Aorta (tissue), 5 donors: ENCODE measurements around the gene SHISA6. TPM values are rescaled to one million over a fixed set of nuclear protein-coding genes. Genes with fewer than 3 reads are reported as not detected.

Source experiments
- ATAC-seq: fragments of 200-7000 bp; cut with Tn5 transposase; one replicate; pipeline ENCODE4 v1.9.1; 2022; ENCODE audit warnings: moderate library complexity; ENCODE audit not compliant: low FRiP score
- DNase-seq, 2 donors: peaks; one replicate each; pipeline ENCODE4 v3.0.0-alpha.2; 2020
- H3K27ac ChIP-seq, 2 donors: one replicate each; pipeline ENCODE4 v1.5.1; 2013; ENCODE audit warnings: low read length in 2 of 2, mild to moderate bottlenecking in 2 of 2, moderate library complexity in 2 of 2, control low read depth in 1 of 2, inconsistent platforms in 1 of 2, low read depth in 1 of 2
- H3K27me3 ChIP-seq, 2 donors: one replicate each; pipeline ENCODE4 v1.6.1; 2013; ENCODE audit warnings: control low read depth in 1 of 2, low read length in 1 of 2, mild to moderate bottlenecking in 1 of 2, moderate library complexity in 1 of 2; ENCODE audit not compliant: insufficient read depth in 2 of 2, control insufficient read depth in 1 of 2
- H3K36me3 ChIP-seq, 2 donors: one replicate each; pipeline ENCODE4 v1.6.1; 2013; ENCODE audit warnings: control low read depth in 1 of 2, low read length in 1 of 2, mild to moderate bottlenecking in 1 of 2; ENCODE audit not compliant: insufficient read depth in 2 of 2, control insufficient read depth in 1 of 2
- H3K4me1 ChIP-seq, 2 donors: one replicate each; pipeline ENCODE4 v1.6.1; 2013; ENCODE audit warnings: low read length in 2 of 2, control low read depth in 1 of 2, mild to moderate bottlenecking in 1 of 2, moderate library complexity in 1 of 2; ENCODE audit not compliant: insufficient read depth in 2 of 2, control insufficient read depth in 1 of 2
- H3K4me3 ChIP-seq, 2 donors: one replicate each; pipeline ENCODE4 v1.5.1; 2013; ENCODE audit warnings: low read length in 2 of 2, control low read depth in 1 of 2, mild to moderate bottlenecking in 1 of 2
- H3K9me3 ChIP-seq: one replicate; pipeline ENCODE4 v1.6.1; 2013; ENCODE audit warnings: mild to moderate bottlenecking, low read length; ENCODE audit not compliant: control insufficient read depth
- WGBS, 2 donors: extraction: QIAGEN DNeasy Blood & Tissue Kit; methylation state at CpG; one replicate each; pipeline ENCODE4 v1.1.7; 2013; 5-methylcytosine and 5-hydroxymethylcytosine counted together
- intact Hi-C, 2 donors: fragments of 100-400 bp; cut with DNase I; formaldehyde crosslinking; loops; one replicate each; pipeline versions ENCODE4 v1.14.2 to v1.15.0; 2022
- polyA plus RNA-seq, 2 donors: library from polyadenylated mRNA; stranded (reverse); fragments of 200-250 nt; gene quantifications; one replicate each; pipeline ENCODE4 v1.2.3, GENCODE V29; 2013
- total RNA-seq, 2 donors: library from RNA; stranded (reverse); fragmentation: NEBNext Ultra II Directional; extraction: Animal tissue kit (Norgen Biotek cat#: 25700); gene quantifications; one replicate each; pipeline ENCODE4 v1.2.1, GENCODE V29; 2021
- donor health status: healthy with polysubstance abuse.
- donor health status: Bipolar disorder and iron deficiency.
- donor health status: DM: no; HTN: no; CAD: no.
- donor health status: DM: no; HTN: no; CAD: no.
- donor health status: DM: yes; HTN: yes; CAD: no.

The SHISA6 gene
- total and polyA plus RNA-seq, 4 donors: 0.13 to 0.48 TPM; not detected in 2

- no peaks in the 10 kb centered on the region for H3K36me3 ChIP-seq
- no peak for DNase-seq
- no peak for ATAC-seq
- H3K27ac ChIP-seq: no peak overlapping the region
- no peak overlapping the region for H3K4me3 ChIP-seq
- H3K9me3 ChIP-seq: no peaks in the 10 kb centered on the region
- H3K27me3 ChIP-seq: no peaks in the 10 kb centered on the region
- H3K4me1 ChIP-seq: no peaks in the 10 kb centered on the region
- WGBS, 2 donors: 91 to 92% methylated on average over 7 of the region's 7 CpGs
- intact Hi-C loops: no loop called here
Observed at GRCh38 chr17:11454096-11454495, 213.1 kb downstream of the SHISA6 start.

- no peak overlapping the region for H3K27ac ChIP-seq
- H3K27me3 ChIP-seq: no peaks in the 10 kb centered on the region
- ATAC-seq (no peak), DNase-seq (no peak)
- 47 to 50% methylated on average over 4 of the region's 4 CpGs for WGBS, 2 donors
- H3K36me3 ChIP-seq: no peaks in the 10 kb centered on the region
- no peaks in the 10 kb centered on the region for H3K4me1 ChIP-seq
- intact Hi-C loops: no loop called here
- H3K9me3 ChIP-seq: no peaks in the 10 kb centered on the region
- H3K4me3 ChIP-seq: no peak overlapping the region
Observed at GRCh38 chr17:11458279-11458678, 217.3 kb downstream of the SHISA6 start.

GRCh38 chr17:11459861-11460331 lies 218.9 kb downstream of the SHISA6 start:
- DNase-seq (no peak), ATAC-seq (no peak)
- H3K36me3 ChIP-seq: no peaks in the 10 kb centered on the region
- no peaks in the 10 kb centered on the region for H3K4me1 ChIP-seq
- intact Hi-C loops: no loop called here
- no peaks in the 10 kb centered on the region for H3K27me3 ChIP-seq
- WGBS, 2 donors: 34 to 40% methylated on average over 8 of the region's 8 CpGs
- H3K9me3 ChIP-seq: no peaks in the 10 kb centered on the region
- H3K4me3 ChIP-seq: no peak overlapping the region
- no peak overlapping the region for H3K27ac ChIP-seq

- no peak overlapping the region for H3K27ac ChIP-seq
- H3K27me3 ChIP-seq: no peaks in the 10 kb centered on the region
- H3K9me3 ChIP-seq: no peaks in the 10 kb centered on the region
- no peaks in the 10 kb centered on the region for H3K36me3 ChIP-seq
- intact Hi-C loops: no loop called here
- no peak overlapping the region for H3K4me3 ChIP-seq
- 81 to 82% methylated on average over 1 of the region's 1 CpG for WGBS, 2 donors
- no peak for DNase-seq
- ATAC-seq: no peak
- no peaks in the 10 kb centered on the region for H3K4me1 ChIP-seq
Observed at GRCh38 chr17:11461993-11462548, 221.1 kb downstream of the SHISA6 start.

- WGBS, 2 donors: 50 to 57% methylated on average over 2 of the region's 2 CpGs
- Histone ChIP-seq H3K4me3 (no peak overlapping the region), H3K27me3 (no peaks in the 10 kb centered on the region), H3K4me1 (no peaks in the 10 kb centered on the region), H3K9me3 (no peaks in the 10 kb centered on the region), H3K36me3 (no peaks in the 10 kb centered on the region), H3K27ac (no peak overlapping the region)
- ATAC-seq: no peak
- intact Hi-C loops: no loop called here
- DNase-seq: no peak
Observed at GRCh38 chr17:11467639-11468038, 226.6 kb downstream of the SHISA6 start.

GRCh38 chr17:11485336-11486100 lies 244.5 kb downstream of the SHISA6 start:
- Histone ChIP-seq H3K27ac (no peak overlapping the region), H3K36me3 (no peaks in the 10 kb centered on the region), H3K4me3 (no peak overlapping the region), H3K9me3 (peaks cover under 1% of the 10 kb centered on the region), H3K4me1 (no peaks in the 10 kb centered on the region), H3K27me3 (no peaks in the 10 kb centered on the region)
- intact Hi-C loops: no loop called here
- WGBS, 2 donors: 47 to 61% methylated on average over 12 of the region's 12 CpGs
- no peak for ATAC-seq
- DNase-seq: no peak

- Histone ChIP-seq H3K27me3 (no peaks in the 10 kb centered on the region), H3K4me3 (no peak overlapping the region), H3K27ac (no peak overlapping the region), H3K4me1 (no peaks in the 10 kb centered on the region), H3K9me3 (no peaks in the 10 kb centered on the region), H3K36me3 (no peaks in the 10 kb centered on the region)
- WGBS, 2 donors: 34 to 39% methylated on average over 12 of the region's 12 CpGs
- no peak for ATAC-seq
- intact Hi-C loops: no loop called here
- DNase-seq: no peak
Observed at GRCh38 chr17:11486101-11486867, 245.3 kb downstream of the SHISA6 start.

- Histone ChIP-seq H3K36me3 (no peaks in the 10 kb centered on the region), H3K4me1 (no peaks in the 10 kb centered on the region), H3K27me3 (no peaks in the 10 kb centered on the region), H3K27ac (no peak overlapping the region), H3K9me3 (no peaks in the 10 kb centered on the region), H3K4me3 (no peak overlapping the region)
- intact Hi-C loops: no loop called here
- ATAC-seq (no peak), DNase-seq (no peak)
- 68 to 70% methylated on average over 9 of the region's 9 CpGs for WGBS, 2 donors
Observed at GRCh38 chr17:11486868-11487310, 245.9 kb downstream of the SHISA6 start.
